Suppressor macrophage treated with lipopolysaccharide for 1 hour (primary cell): ENCODE measurements around the gene RBM15.
A peak's percentile ranks its signal among the peaks of the same experiment; 100 is the strongest.

Experiments used
- DNase-seq, 3 donors: peaks; one replicate each; pipeline ENCODE4 v3.0.0-alpha.2; 2020 to 2022

RBM15 gene

DNA sequence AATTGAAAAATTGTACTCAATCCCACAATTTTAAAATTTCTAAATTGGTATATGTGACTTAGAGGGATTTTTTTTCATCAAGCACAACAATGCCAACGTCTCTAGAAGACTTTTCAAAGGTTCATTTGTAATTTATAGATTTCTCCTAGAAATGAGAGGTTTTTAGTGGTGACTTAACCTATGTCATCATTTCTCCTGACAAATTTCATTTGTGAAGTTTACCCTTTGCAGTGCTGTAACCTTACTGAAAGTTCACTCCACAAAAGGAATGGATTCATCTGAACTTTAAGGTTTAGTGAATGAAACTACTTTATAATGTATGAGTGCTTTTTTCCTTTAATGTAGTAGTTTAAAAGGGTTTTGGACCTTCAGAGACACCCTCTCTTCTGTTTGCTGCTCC lies 16.1 kb downstream of the RBM15 start:
- DNase-seq = no peak

DNA sequence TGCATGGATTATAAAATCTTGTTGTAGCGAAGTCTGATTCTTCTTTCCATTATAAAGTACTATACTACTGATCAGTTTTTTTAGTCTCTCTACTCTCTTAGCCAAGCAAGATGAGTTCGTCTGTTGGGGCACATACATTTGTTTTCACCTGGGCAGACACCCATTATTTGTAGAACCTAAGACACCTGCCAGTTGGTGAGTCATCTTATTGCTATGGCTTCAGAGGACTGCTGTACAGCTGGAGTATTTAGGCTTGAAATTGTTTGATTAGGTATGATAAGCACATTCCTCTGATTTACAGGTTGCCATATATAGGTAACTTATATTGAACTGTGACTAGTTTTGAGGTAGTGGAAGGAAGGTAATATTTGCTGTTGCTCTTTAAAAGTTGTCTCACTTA lies 17.2 kb downstream of the RBM15 start:
- no peak for DNase-seq

DNA sequence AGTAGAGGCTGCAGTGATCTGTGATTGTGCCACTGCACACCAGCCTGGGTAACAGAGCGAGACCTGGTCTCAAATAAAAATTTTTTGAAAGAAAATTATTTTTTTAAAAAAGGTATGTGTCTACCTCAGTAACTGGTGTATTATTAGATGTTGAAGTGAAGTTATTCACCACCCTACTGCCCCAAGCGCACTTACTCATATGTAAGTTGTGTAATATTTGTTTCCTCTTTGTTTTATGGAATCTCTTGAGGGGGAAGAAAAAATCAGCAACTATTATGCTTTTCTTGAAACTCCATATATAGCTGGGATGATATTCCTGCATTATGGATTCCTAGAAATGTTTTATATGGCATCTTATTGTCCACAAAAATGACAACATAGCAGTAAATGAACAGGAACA lies 21.3 kb downstream of the RBM15 start:
- peak; percentile 25 to 62 (median 42) for DNase-seq

DNA sequence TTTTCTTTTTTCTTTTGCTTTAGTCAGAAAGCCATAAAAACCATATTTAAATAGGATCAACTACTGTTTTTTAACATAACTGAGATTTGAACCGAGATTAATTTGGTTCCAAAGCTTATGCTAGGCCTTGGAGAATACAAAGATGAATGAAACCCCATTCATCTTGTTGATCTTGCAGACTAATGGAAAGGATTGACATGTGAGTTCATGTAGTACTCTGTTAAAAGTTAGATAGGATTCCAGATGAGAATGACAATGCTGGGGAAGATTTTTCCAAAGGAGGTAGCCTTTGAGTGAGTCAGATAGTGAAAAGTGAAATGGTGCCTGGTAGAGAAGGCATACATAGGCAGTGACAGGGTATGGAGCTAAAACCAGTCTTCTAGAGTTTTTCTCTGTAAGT lies 22.7 kb downstream of the RBM15 start:
- no peak for DNase-seq

DNA sequence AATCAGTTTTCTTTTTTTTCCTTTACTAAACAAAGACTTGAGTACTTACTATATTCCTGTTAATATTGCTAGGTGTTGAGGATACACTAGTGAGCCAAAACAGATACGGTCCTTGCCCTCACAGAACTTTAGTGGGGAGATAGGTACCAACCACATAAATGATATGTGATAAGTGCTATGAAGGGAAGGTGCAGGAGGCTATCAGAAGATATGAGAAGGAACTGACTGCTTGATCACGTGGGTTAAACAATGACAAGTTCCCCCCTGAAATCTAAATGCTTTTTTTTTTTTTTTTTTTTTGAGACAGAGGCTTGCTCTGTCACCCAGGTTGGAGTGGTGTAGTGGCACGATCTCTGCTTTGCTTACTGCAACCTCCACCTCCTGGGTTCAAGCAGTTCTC lies 25.0 kb downstream of the RBM15 start:
- no peak for DNase-seq

DNA sequence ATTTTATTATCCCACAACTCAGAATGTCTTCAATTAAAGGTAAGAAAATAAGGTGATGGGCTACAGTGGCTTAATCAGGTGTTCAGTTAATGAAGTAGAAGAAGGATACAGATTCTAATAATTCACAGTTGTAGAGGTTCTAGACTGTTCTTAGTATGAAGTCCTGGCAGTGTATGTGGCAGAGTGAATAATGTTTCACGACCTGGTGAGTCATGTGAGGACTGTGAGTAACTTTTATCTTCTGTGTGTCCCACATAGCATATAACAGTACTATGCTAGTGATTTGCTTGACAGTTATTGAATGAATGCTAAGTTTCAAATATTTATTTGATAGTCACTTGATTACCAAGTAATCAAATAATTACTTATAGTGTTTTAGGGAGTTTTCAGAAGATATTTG lies 31.6 kb downstream of the RBM15 start:
- DNase-seq = peak in 1 of 3 donors; percentile 20

DNA sequence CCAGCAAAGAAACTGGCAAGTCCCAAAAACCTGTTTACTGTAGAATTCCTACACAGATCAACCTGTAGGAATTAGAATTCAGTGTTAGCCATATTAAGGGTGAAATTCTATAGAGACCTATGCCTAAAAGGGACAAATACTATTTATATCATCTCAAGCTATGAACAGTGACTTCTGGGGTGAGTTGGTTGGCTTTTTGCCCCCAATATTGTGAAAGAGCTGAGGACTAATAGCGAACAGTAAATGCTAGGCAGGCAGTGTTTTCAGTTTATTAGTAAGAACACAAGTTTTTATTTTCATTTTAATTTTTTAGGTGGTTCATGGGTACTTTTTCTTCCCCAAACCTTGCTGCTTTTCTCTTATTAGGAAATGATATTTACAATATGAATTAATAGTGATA lies 36.3 kb downstream of the RBM15 start:
- DNase-seq = no peak

DNA sequence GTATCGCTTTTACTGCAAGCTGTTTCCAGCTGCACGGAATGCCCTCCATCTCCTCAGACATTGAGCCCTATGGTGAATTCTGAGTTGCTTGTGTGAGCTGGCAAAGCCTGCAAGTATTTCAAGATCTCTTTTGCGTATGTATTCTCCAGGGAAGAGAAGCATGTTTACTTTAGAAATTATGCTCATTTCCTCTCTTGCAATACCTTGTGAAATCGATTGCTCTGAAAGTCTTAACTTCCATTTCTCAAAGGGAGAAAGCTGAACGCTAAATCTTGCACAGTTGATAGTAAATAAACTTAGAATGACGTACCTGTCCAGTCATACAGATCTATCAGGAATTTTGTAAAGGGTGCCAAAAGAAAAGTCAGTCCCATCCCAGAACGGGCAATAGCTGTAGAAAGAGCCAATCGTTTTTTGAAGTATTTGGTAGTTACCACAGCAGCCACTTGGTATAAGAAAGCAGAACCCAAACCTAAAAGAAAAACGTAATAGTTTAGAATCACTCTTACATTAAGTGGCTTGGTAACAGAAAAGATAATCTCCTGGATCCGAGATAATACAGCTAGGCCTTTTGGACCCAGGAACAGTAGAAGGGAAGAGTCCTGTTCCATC lies 41.6 kb downstream of the RBM15 start:
- DNase-seq = peak; percentile 2 to 44 (median 34)

DNA sequence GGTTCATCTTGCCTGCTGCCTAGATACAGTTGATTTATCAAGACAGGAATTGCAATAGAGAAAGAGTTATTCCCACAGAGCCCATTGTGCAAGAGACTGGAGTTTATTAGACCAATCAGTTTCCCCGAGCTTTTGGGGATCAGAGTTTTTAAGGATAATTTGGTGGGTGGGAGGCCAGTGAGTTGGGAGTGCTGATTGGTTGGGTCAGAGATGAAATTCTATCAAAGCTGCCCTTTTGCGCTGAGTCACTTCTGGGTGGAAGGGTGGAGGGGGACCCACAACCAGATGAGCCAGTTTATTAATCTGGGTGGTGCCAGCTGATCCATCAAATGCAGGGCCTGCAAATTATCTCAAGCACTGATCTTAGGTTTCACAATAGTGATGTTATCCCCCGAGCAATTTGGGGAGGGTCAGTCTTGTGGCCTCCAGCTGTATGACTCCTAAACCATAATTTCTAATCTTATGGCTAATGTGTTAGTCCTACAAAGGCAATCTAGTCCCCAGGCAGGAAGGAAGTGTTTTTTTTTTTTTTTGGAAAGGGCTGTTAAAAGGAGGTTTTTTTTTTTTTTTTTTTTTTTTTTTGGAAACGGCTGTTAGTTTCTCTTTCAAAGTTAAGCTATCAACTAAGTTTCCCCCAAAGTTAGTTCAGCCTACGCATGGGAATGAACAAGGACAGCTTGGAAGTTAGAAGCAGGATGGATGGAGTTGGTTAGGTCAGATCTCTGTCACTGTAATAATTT lies 44.2 kb downstream of the RBM15 start:
- peak in 1 of 3 donors; percentile 27 for DNase-seq

DNA sequence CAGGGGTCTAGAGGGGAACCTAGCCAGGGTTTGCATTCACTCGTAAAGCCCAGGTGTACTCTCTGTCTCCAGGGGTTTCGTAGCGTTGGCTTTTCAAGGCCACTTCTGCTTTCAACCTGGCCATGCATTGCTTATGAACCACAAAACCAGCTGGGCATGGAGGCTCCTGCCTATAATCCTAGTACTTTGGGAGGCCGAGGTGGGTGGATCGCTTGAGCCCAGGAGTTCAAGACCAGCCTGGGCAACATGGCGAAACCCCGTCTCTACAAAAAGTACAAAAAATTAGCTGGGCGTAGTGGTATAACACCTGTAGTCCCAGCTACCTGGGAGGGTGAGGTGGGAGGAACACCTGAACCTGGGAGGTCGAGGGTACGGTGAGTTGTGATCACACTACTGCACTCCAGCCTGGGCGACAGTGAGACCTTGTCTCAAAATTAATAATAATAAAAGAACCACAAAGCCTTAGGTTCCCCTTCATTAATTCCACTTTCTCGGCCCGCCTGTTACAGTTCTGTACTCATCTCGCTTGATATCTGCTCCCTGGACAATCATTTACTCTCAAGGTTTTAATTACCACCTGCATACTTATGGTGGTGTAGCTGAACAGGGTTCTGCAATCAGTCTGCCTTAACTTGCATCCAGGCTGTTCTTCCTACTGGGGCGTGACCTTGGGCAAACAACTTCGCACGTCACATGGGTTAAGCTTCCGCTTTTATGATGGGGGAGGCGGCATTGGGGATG lies 45.6 kb downstream of the RBM15 start:
- DNase-seq = no peak

DNA sequence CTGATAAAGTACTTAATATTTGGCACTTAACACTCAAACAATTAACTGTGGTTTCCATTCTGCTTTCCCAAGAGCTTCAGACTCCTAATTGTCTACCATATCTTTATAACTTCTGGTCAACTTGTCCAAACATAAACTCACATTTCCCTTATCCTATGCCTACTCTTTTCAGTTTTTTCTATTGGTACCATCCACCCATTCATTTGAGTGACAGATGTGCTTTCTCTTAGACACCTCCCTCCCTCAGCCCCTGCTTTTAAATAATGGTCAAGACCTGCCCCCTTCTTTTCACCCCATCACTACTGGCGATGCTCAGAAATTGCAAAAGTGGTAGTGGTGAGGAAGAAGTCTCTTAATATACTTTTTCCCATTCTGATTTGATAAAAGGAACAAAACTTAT lies 46.2 kb downstream of the RBM15 start:
- DNase-seq = no peak

DNA sequence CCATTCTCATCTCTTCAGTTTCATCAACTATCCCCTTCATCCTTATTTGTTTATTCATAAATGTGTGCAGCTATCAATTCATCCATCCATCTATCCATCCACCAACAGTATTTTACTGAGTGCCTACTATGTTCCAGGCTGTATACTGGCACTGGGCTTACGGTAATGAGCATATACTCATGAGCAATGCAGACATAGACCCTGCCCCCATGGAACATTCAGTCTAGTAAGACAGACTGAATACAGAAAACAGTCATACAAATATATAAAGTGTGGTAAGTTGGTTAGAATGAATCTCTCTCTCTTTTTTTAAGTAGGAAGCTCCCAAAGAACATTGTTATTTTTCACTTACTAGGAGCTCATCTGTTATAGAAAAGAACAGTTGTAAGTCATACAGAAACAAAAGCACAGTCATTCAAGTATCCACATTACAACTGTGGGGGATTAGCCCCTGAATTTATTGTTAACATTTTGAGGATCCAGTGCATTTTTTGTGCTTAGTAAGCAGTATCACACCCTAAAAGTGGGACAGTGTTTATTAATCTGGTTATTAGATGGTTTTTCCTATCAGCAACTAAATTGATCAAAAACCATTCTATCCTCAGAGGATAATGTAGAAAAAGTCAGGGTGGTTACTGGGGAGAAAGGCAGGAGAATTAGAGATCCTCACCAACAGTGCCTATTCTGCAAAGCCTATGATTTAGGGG lies 48.0 kb downstream of the RBM15 start:
- no peak for DNase-seq

DNA sequence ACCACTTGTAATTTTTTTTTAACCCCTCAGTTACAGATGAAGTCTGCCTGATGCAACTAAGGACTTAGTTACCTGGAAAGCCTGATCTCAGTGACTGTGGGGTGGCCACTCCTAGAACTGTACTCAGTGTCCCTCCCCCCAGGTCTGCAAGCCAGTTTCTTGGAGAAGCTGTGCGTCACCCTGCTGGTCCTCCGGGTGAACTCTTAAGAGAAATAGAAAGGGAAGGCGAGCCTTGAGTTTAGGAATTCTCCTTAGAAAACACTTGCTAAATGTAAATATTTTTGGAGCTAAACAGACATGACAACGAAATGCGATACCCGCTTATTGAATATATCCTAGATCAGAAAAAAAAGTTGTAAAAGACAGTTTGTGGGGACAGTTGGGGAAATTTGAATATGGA lies 50.9 kb downstream of the RBM15 start:
- DNase-seq = no peak

DNA sequence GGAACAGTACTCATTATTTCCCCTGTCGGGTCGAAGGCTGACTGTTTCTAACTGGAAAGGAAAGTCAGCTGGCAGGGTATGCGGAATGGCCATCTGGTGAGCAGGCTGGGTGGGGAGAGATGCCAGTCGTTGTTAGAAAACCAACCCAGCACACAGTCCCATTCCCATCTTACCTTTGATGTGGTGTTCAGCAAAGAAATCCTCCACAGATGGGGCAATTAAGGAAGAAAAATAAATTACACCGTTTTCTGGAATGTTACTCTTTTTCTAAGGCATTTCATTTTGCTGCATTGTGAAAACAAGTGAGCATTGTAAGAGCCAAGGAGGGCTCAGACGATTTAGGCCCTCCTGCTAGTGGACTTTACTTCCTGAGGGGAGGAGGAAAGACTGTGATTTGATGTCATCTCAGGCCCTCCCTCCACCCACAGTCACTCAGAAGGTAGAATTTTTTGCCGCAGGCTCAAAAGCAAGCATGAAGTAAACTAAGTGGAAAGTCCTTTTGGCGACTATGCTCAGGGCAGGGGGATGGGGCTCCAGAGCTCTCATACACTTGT lies 51.6 kb downstream of the RBM15 start, which contains the start of gene SLC16A4:
Gene SLC16A4 (minus strand): TSS at position 335 of the 554 bp plus-strand sequence. CDS start 1,703 bp downstream, outside the sequence.
- no peak for DNase-seq

DNA sequence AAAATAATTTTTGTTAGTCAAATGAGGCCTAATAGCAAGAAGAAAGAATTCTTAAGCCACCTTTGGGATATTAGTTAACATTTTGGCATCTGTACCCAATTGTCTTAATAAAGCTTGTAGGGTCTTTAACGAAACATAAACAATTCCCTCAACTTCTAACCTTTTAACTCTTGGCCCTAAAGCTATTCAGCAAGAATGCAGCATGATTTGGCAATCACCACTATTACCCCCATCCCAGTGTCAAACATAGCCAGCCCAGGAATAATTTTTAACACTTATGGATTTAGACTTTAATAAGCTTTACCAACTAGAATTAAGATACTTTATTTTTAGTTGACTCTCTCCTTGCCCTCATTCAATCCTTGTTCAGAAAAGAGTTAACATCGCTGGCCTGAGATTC lies 54.1 kb downstream of the RBM15 start:
- DNase-seq = no peak

DNA sequence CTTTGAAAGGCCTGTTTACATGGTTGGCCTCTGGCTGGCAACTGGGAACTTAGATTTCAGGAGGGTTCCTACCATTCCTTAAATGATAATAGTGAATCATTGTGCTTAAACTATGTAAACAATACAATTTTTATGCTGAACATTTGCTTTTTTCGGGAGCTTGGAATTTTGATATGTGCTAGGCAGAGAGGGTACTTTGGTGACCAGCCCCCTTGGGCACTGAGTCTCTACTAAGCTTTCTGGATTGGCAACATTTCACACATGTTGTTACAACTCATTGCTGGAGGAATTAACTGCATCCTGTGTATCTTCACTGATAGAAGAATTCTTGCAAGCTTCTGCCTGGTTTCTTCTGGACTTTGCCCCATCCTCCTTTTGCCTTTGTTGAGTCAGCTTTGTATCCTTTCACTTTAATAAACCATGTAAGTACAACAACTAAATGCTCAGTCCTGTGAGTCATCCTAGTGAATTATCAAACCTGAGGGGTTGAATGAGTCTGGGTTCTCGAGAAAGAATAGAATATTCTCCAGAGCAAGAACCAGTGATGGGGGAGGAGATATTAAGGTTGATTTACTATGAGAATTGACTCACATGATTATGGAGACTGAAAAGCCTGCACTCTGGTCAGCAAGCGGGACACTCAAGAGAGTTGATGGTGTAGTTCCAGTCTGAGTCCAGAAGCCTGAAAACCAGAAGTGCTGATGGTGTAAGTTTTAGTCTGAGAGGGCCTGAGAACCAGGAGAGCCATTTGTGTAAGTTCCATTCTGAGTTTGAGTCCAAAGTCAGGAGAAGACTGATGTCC lies 54.7 kb downstream of the RBM15 start:
- DNase-seq = no peak

DNA sequence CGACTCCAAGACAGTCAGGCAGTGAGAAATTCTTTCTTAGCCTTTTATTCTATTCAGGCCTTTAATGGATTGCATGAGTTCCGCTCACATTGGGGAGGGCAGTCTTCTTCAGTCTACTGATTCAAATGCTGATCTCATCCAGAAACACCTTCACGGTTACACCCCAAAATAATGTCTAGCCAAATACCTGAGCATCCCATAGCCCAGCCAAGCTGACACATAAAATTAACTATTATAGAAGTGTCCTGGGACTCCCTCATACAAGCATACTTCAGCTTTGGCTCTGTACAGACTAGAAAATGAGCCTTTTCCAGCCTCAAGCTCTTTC lies 55.3 kb downstream of the RBM15 start:
- DNase-seq = no peak
